K562 (cell line): Measurements from ENCODE around the gene CDCA7L. TPM values are rescaled to one million over a fixed set of nuclear protein-coding genes. Genes with fewer than 3 reads are reported as not detected.

Experiments used
- DNMT1 ChIP-seq: fragments of 450-650 bp; IDR thresholded peaks from 2 replicates; pipeline ENCODE4 v1.6.1; 2016; ENCODE audit warnings: antibody characterized with exemption, mild to moderate bottlenecking
- GABPB2 ChIP-seq: fragments of 250-450 bp; sonication (Bioruptor Pico); conservative IDR thresholded peaks from 2 replicates; pipeline ENCODE4 v1.5.1; 2021; ENCODE audit warnings: mild to moderate bottlenecking
- SMAD1 ChIP-seq: fragments of 150-350 bp; IDR thresholded peaks from 2 replicates; pipeline ENCODE4 v1.6.1; 2014; ENCODE audit warnings: low read length, low read depth; ENCODE audit not compliant: partially characterized antibody
- ZNF79 ChIP-seq: fragments of 250-450 bp; sonication (Bioruptor Pico); IDR thresholded peaks from 2 replicates; pipeline ENCODE4 v1.4.0; 2020; ENCODE audit warnings: low read depth, mild to moderate bottlenecking, moderate library complexity
- polyA plus RNA-seq, 8 experiments: library from polyadenylated mRNA; depleted of rRNA in 4 of 8; stranded (reverse) in 5 of 8; unstranded in 3 of 8; fragments of >200 nt; fragmentation: Nextera tagmentation in 2 of 8; fragmentation: Illumina TruSeq in 1 of 8; extraction: Ambion mirVana in 2 of 8; extraction: Trizol in 1 of 8; gene quantifications; 2 replicates each; pipeline versions ENCODE4 v1.2.1 to v1.2.3, GENCODE V29; 2011 to 2014; ENCODE audit warnings: inconsistent platforms in 1 of 8, missing spikeins in 1 of 8
- total RNA-seq, 7 experiments: library from RNA; depleted of rRNA in 6 of 7; stranded (reverse); fragments of >200 nt in 6 of 7; fragmentation: Illumina TruSeq in 2 of 7; extraction: Trizol in 2 of 7; gene quantifications; 2 replicates each; pipeline versions ENCODE4 v1.2.1 to v1.2.3, GENCODE V29; 2011 to 2021; ENCODE audit warnings: low replicate concordance in 1 of 7
- TF ChIP-seq, protein P1 (sequence below), 2 experiments: fragments of 450-650 bp; formaldehyde crosslinking in 1 of 2; IDR thresholded peaks; 2 replicates each; pipeline versions ENCODE4 v1.4.0 to v1.6.1; 2014 to 2020; ENCODE audit warnings: mild to moderate bottlenecking in 2 of 2, borderline replicate concordance in 1 of 2, low read depth in 1 of 2

The CDCA7L gene
- total and polyA plus RNA-seq, 9 of the 15 experiments (the other 6 are each of a cell fraction or from before 2014, with no cell fraction given), result 1.9 to 32.4 (median 3.1) TPM

GRCh38 chr7:21923658-21924057 is 22.0 kb downstream of the CDCA7L start (continued):
- TF ChIP-seq ZNF79 (CRISPR knock-in tag) (no peak), SMAD1 (no peak), DNMT1 (no peak), GABPB2 (CRISPR knock-in tag) (no peak)
- TF ChIP-seq, protein P1, sequence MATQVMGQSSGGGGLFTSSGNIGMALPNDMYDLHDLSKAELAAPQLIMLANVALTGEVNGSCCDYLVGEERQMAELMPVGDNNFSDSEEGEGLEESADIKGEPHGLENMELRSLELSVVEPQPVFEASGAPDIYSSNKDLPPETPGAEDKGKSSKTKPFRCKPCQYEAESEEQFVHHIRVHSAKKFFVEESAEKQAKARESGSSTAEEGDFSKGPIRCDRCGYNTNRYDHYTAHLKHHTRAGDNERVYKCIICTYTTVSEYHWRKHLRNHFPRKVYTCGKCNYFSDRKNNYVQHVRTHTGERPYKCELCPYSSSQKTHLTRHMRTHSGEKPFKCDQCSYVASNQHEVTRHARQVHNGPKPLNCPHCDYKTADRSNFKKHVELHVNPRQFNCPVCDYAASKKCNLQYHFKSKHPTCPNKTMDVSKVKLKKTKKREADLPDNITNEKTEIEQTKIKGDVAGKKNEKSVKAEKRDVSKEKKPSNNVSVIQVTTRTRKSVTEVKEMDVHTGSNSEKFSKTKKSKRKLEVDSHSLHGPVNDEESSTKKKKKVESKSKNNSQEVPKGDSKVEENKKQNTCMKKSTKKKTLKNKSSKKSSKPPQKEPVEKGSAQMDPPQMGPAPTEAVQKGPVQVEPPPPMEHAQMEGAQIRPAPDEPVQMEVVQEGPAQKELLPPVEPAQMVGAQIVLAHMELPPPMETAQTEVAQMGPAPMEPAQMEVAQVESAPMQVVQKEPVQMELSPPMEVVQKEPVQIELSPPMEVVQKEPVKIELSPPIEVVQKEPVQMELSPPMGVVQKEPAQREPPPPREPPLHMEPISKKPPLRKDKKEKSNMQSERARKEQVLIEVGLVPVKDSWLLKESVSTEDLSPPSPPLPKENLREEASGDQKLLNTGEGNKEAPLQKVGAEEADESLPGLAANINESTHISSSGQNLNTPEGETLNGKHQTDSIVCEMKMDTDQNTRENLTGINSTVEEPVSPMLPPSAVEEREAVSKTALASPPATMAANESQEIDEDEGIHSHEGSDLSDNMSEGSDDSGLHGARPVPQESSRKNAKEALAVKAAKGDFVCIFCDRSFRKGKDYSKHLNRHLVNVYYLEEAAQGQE (IDR thresholded peaks at IDR 0.05; ENCODE audit: borderline replicate concordance), result no peak
- TF ChIP-seq, protein P1 (CRISPR knock-in tag; IDR thresholded peaks at IDR 0.05; ENCODE audit: low read depth), result no peak
- TF ChIP-seq, all 486 proteins: peak for 0
